CD4-positive, alpha-beta T cell treated with Interleukin-12 subunit alpha and Interleukin-12 subunit beta, for 1 hour (primary cell): ENCODE data around the gene TIMMDC1.

Experiments
- DNase-seq: peaks from one replicate; pipeline ENCODE4 v3.0.0-alpha.2; 2020

TIMMDC1 gene

GRCh38 chr3:119498186-119499011 lies at the start of gene TIMMDC1:
Gene TIMMDC1, plus strand, starts transcription at chr3:119498547. Its CDS starts 187 bp downstream, at chr3:119498734.
- peak; percentile 97 for DNase-seq

- no peak for DNase-seq
Observed at GRCh38 chr3:119453822-119454221, 44.5 kb upstream of the TIMMDC1 start.

- no peak for DNase-seq
Observed at GRCh38 chr3:119456469-119456868, 41.9 kb upstream of the TIMMDC1 start.

- DNase-seq, result no peak
Observed at GRCh38 chr3:119457246-119457645, 41.1 kb upstream of the TIMMDC1 start.

GRCh38 chr3:119463171-119464169 lies 34.9 kb upstream of the TIMMDC1 start, which contains the start of gene TMEM39A:
Gene TMEM39A, minus strand, starts transcription at chr3:119463615. Its CDS starts 1,541 bp downstream, at chr3:119462074.
- peak; percentile 98 for DNase-seq

- no peak for DNase-seq
Observed at GRCh38 chr3:119468041-119468440, 30.3 kb upstream of the TIMMDC1 start.

- DNase-seq, result peak; percentile 13
Observed at GRCh38 chr3:119469418-119470189, 28.7 kb upstream of the TIMMDC1 start.

GRCh38 chr3:119470866-119471265 lies 27.5 kb upstream of the TIMMDC1 start:
- DNase-seq, result no peak

GRCh38 chr3:119481079-119481478 lies 17.3 kb upstream of the TIMMDC1 start:
- DNase-seq, result no peak

- DNase-seq, result no peak
Observed at GRCh38 chr3:119483101-119483500, 15.2 kb upstream of the TIMMDC1 start.

- DNase-seq, result no peak
Observed at GRCh38 chr3:119485563-119485962, 12.8 kb upstream of the TIMMDC1 start.

- DNase-seq, result no peak
Observed at GRCh38 chr3:119490153-119490552, 8.2 kb upstream of the TIMMDC1 start.

GRCh38 chr3:119492128-119492527 lies 6.2 kb upstream of the TIMMDC1 start:
- no peak for DNase-seq

GRCh38 chr3:119492810-119493209 lies 5.5 kb upstream of the TIMMDC1 start:
- DNase-seq, result no peak

GRCh38 chr3:119494597-119494996 lies 3.8 kb upstream of the TIMMDC1 start:
- no peak for DNase-seq

GRCh38 chr3:119497820-119498185 lies 544 bp upstream of the TIMMDC1 start:
- DNase-seq, result no peak

GRCh38 chr3:119500265-119500664 lies 1.9 kb downstream of the TIMMDC1 start:
- DNase-seq, result no peak

- DNase-seq, result no peak
Observed at GRCh38 chr3:119500901-119501300, 2.6 kb downstream of the TIMMDC1 start.

- DNase-seq, result no peak
Observed at GRCh38 chr3:119506631-119507030, 8.3 kb downstream of the TIMMDC1 start.

GRCh38 chr3:119507404-119507803 lies 9.1 kb downstream of the TIMMDC1 start:
- DNase-seq, result no peak

GRCh38 chr3:119508172-119508845 lies 10.0 kb downstream of the TIMMDC1 start:
- peak; percentile 5 for DNase-seq

- DNase-seq, result no peak
Observed at GRCh38 chr3:119510690-119511089, 12.3 kb downstream of the TIMMDC1 start.
